Peyer's patch (tissue), 4 donors: ENCODE results near the gene PLEKHH1. TPM values are rescaled to one million over a fixed set of nuclear protein-coding genes. Genes with fewer than 3 reads are reported as not detected.

Experiments
- DNase-seq, 3 donors: peaks; one replicate each; pipeline ENCODE4 v3.0.0-alpha.2; 2017 to 2019
- H3K27ac ChIP-seq, 4 donors: fragments of 200-600 bp; sonication (generic); one replicate each; pipeline ENCODE4 v1.5.1; 2016 to 2019
- H3K27me3 ChIP-seq, 2 donors: fragments of 200-600 bp; sonication (generic); one replicate each; pipeline ENCODE4 v1.5.1; 2019
- H3K36me3 ChIP-seq, 3 donors: fragments of 200-600 bp; sonication (generic); one replicate each; pipeline ENCODE4 v1.5.1; 2016 to 2019
- H3K4me1 ChIP-seq, 4 donors: fragments of 200-600 bp; sonication (generic); one replicate each; pipeline ENCODE4 v1.5.1; 2016 to 2019
- H3K4me3 ChIP-seq, 4 donors: fragments of 200-600 bp; sonication (generic); 1 replicate in 3 of 4; 2 replicates in 1 of 4; pipeline ENCODE4 v1.5.1; 2016 to 2019; ENCODE audit warnings: mild to moderate bottlenecking in 1 of 4
- H3K9me3 ChIP-seq, 4 donors: fragments of 200-600 bp; sonication (generic); one replicate each; pipeline ENCODE4 v1.5.1; 2016 to 2019; ENCODE audit warnings: mild to moderate bottlenecking in 1 of 4
- POLR2A ChIP-seq, 2 donors: fragments of 450-650 bp; IDR thresholded peaks; one replicate each; pipeline ENCODE4 v1.5.1; 2017; ENCODE audit warnings: antibody characterized with exemption in 2 of 2, mild to moderate bottlenecking in 2 of 2, moderate library complexity in 2 of 2
- total RNA-seq, 4 donors: library from RNA; depleted of rRNA; stranded (reverse); fragments of >200 nt; gene quantifications; one replicate each; pipeline ENCODE4 v1.1.0, GENCODE V29; 2016
- TF ChIP-seq, protein P1 (sequence below), 6 experiments: fragments of 450-650 bp in 4 of 6; fragments of 200-600 bp in 2 of 6; sonication (generic) in 1 of 6; IDR thresholded peaks; one replicate each; pipeline ENCODE4 v1.5.1; 2017 to 2019; ENCODE audit warnings: antibody characterized with exemption in 6 of 6, mild to moderate bottlenecking in 3 of 6, moderate library complexity in 1 of 6

PLEKHH1 gene
- total RNA-seq, 4 donors from 2014 or later = 68.5 to 142 (median 92.0) TPM

DNA sequence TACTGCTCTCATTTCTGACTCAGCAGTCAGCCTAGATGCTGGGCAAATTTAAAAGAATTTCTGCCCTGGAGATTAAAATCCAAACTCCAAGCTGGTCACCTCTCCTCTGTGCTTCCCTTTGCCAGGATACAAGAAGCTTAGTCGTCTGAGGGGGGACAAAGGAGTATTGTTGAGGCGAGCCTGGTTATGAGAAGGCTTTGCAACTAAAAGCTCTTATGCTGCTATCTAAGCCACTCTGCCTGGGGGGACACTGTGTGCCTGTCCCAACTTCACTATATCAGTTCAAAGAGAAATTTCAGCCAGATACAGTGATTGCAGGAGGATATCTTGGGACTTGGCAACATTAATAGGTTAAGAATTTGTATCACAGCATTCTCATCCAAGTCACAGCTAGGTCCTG lies 10.8 kb upstream of the PLEKHH1 start:
- TF ChIP-seq, protein P1, sequence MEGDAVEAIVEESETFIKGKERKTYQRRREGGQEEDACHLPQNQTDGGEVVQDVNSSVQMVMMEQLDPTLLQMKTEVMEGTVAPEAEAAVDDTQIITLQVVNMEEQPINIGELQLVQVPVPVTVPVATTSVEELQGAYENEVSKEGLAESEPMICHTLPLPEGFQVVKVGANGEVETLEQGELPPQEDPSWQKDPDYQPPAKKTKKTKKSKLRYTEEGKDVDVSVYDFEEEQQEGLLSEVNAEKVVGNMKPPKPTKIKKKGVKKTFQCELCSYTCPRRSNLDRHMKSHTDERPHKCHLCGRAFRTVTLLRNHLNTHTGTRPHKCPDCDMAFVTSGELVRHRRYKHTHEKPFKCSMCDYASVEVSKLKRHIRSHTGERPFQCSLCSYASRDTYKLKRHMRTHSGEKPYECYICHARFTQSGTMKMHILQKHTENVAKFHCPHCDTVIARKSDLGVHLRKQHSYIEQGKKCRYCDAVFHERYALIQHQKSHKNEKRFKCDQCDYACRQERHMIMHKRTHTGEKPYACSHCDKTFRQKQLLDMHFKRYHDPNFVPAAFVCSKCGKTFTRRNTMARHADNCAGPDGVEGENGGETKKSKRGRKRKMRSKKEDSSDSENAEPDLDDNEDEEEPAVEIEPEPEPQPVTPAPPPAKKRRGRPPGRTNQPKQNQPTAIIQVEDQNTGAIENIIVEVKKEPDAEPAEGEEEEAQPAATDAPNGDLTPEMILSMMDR (IDR thresholded peaks at IDR 0.05) = no peak
- TF ChIP-seq POLR2A (IDR thresholded peaks at IDR 0.05) = no peak
- no peak overlapping the region for H3K27ac ChIP-seq
- no peaks in the 10 kb centered on the region for H3K4me1 ChIP-seq
- no peak for DNase-seq
- no peaks in the 10 kb centered on the region for H3K27me3 ChIP-seq
- no peaks in the 10 kb centered on the region for H3K9me3 ChIP-seq
- H3K36me3 ChIP-seq = no peaks in the 10 kb centered on the region
- H3K4me3 ChIP-seq = no peak overlapping the region

DNA sequence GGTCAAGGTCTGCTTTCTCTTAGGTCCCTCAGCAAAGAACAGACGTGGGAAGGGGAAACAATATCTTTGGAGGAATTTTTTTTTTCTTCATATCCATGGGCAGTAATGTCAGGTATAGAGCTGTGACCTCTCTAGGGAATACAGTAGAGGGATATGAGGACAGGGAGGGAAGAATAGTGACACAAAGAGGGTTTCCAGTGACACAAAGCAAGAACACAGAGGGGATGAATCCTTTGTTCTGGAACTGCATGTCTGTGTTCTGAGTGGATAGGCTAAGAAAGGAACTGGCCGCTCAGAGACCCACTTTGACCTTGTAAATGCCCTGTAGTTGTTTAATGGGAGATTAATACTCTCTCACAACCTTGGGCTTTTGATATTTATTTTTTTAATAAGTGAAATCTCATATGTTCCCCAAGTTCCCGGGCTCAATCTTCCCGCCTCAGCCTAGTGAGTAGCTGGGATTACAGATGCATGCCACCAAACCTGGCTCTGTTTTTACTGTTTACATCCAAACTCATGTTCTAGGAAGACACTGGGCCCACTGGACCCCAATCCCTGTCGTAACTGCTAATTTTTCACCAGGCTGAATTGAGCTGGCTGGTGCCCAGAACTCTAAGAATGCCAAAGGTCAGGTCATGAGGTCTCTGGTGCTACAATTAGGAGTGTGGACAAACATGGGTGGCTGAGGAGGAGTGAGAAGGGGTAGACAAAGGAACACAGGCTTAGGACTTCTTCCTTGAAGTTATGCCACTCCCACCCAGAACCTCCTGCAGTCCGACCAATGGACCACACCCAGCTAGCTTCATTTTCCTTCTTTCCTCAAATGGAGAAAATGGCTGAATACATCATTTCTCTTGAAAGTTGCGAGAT lies 9.1 kb upstream of the PLEKHH1 start:
- Histone ChIP-seq H3K4me1 (no peaks in the 10 kb centered on the region), H3K4me3 (no peak overlapping the region), H3K27ac (no peak overlapping the region), H3K27me3 (no peaks in the 10 kb centered on the region), H3K9me3 (no peaks in the 10 kb centered on the region), H3K36me3 (no peaks in the 10 kb centered on the region)
- DNase-seq = no peak
- TF ChIP-seq, protein P1 (IDR thresholded peaks at IDR 0.05) = no peak
- TF ChIP-seq POLR2A (IDR thresholded peaks at IDR 0.05) = no peak

DNA sequence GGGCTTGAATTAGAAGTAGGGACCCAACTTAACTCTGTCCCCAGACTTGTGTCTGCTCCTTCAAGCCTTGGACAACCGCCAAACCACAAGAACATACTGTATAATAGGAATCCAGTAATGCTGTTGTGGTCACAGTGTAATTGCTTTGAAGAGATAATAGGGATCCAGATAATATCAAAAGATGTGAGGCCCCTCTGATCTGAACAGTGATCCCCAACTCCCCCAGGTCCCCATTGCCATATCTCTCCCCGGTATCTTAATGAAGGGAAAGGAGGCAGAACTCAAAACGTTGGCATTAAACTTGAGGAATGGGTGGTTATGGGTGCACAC lies 8.5 kb upstream of the PLEKHH1 start:
- Histone ChIP-seq H3K27me3 (no peaks in the 10 kb centered on the region), H3K9me3 (no peaks in the 10 kb centered on the region), H3K36me3 (no peaks in the 10 kb centered on the region), H3K4me1 (no peaks in the 10 kb centered on the region), H3K27ac (no peak overlapping the region), H3K4me3 (no peak overlapping the region)
- no peak for DNase-seq
- TF ChIP-seq, protein P1 (IDR thresholded peaks at IDR 0.05) = no peak
- no peak for TF ChIP-seq POLR2A (IDR thresholded peaks at IDR 0.05)

DNA sequence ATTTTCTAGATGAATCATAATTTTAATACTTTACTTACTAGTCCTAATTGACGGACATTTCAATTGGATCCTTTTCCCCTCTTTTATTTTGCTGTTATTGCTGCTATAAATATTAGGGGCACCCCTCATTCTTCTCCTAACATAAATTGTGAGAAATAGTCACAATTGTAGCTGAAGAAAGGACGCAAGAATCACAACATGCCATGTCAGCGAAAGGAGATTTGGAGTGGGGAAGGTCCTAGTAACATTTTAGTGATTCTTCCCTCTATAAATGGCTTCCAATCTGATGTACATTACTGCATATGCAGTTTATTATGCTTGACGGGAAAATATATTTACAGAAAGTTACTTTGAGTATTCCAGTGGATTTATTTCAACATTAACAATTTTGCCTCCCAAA lies 7.7 kb upstream of the PLEKHH1 start:
- TF ChIP-seq, protein P1 (IDR thresholded peaks at IDR 0.05) = no peak
- TF ChIP-seq POLR2A (IDR thresholded peaks at IDR 0.05) = no peak
- Histone ChIP-seq H3K9me3 (no peaks in the 10 kb centered on the region), H3K27me3 (no peaks in the 10 kb centered on the region), H3K27ac (no peak overlapping the region), H3K36me3 (no peaks in the 10 kb centered on the region), H3K4me1 (no peaks in the 10 kb centered on the region), H3K4me3 (no peak overlapping the region)
- no peak for DNase-seq

DNA sequence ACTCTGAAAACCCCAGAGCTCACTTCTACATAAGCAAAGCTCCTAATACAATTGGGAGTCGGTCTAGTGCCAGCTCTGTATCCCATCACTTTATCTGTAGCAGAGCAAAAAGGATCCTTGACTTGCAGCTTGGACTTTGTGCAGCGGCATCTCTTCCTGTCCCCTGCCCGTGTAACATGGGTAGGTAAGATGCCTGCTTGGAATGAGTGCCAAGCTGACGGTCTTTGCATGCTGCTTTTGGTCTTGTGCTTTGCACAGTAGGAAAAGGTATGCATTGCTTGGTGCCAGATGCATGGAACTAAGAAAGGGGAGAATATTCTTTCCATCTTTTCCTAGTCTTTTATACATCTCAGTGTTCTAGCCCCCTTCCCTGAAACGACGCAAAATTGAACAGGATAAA lies 6.9 kb upstream of the PLEKHH1 start:
- no peak for DNase-seq
- H3K27ac ChIP-seq = no peak overlapping the region
- no peak overlapping the region for H3K4me3 ChIP-seq
- H3K27me3 ChIP-seq = no peaks in the 10 kb centered on the region
- TF ChIP-seq POLR2A (IDR thresholded peaks at IDR 0.05) = no peak
- TF ChIP-seq, protein P1 (IDR thresholded peaks at IDR 0.05) = no peak
- H3K4me1 ChIP-seq = no peaks in the 10 kb centered on the region
- no peaks in the 10 kb centered on the region for H3K36me3 ChIP-seq
- H3K9me3 ChIP-seq = no peaks in the 10 kb centered on the region
